ENCODE results near the gene REEP1. TPM values are rescaled to one million over a fixed set of nuclear protein-coding genes. Genes with fewer than 3 reads are reported as not detected.

Gene REEP1
- total and polyA plus RNA-seq, 2 of the 13 experiments (the other 11 are each of a cell fraction or from before 2014, with no cell fraction given), result 0.27 TPM; not detected in 1

- TF ChIP-seq ZSCAN29 (CRISPR knock-in tag; conservative IDR thresholded peaks at IDR 0.05) (0 out of 2 replicates have a peak, but pooled peaks have one; percentile 55), CCDC6 (CRISPR knock-in tag; IDR thresholded peaks at IDR 0.05) (0 out of 2 replicates have a peak, but pooled peaks have one; percentile 14), SALL2 (CRISPR knock-in tag; IDR thresholded peaks at IDR 0.05) (no peak), HOXA5 (CRISPR knock-in tag; IDR thresholded peaks at IDR 0.05) (no peak), RBFOX2 (IDR thresholded peaks at IDR 0.05; ENCODE audit: low read depth, low read length) (peak; percentile 68; the same call in 1 of the 2 replicates), ZNF574 (CRISPR knock-in tag; IDR thresholded peaks at IDR 0.05) (no peak), ZNF609 (CRISPR knock-in tag; IDR thresholded peaks at IDR 0.05; ENCODE audit: borderline replicate concordance) (0 out of 2 replicates have a peak, but pooled peaks have one; percentile 20), NKX3-1 (CRISPR knock-in tag; IDR thresholded peaks at IDR 0.05) (no peak), ZNF251 (CRISPR knock-in tag; IDR thresholded peaks at IDR 0.05) (no peak), LRRFIP1 (CRISPR knock-in tag; conservative IDR thresholded peaks at IDR 0.05) (no peak), PCBP2 (optimal IDR thresholded peaks at IDR 0.05; ENCODE audit: low read depth, low read length, poor library complexity, severe bottlenecking) (no peak), ZNF33A (CRISPR knock-in tag; IDR thresholded peaks at IDR 0.05; ENCODE audit: borderline replicate concordance) (no peak), SP2 (CRISPR knock-in tag; IDR thresholded peaks at IDR 0.05) (no peak), ZNF589 (CRISPR knock-in tag; conservative IDR thresholded peaks at IDR 0.05) (no peak), TCF7L2 (IDR thresholded peaks at IDR 0.05; ENCODE audit: low read depth, low read length) (no peak), HES4 (CRISPR knock-in tag; IDR thresholded peaks at IDR 0.05; ENCODE audit: borderline replicate concordance) (no peak), JUN (CRISPR knock-in tag; IDR thresholded peaks at IDR 0.05) (no peak), DPF2 (CRISPR knock-in tag; IDR thresholded peaks at IDR 0.05; ENCODE audit: borderline replicate concordance, low read depth) (0 out of 2 replicates have a peak, but pooled peaks have one; percentile 17), SMAD9 (CRISPR knock-in tag; IDR thresholded peaks at IDR 0.05) (no peak)
Measured at GRCh38 chr2:86211033-86211795, 126.2 kb downstream of the REEP1 start (continued).
